Naive thymus-derived CD4-positive, alpha-beta T cell (primary cell): ENCODE measurements around the gene RORC. TPM values are rescaled to one million over a fixed set of nuclear protein-coding genes. Genes with fewer than 3 reads are reported as not detected.

Source experiments
- ATAC-seq: fragments of 150-1000 bp; cut with Tn5 transposase; 2 replicates; pipeline ENCODE4 v1.10.0; 2021; ENCODE audit warnings: mild to moderate bottlenecking, moderate library complexity
- CTCF ChIA-PET: fragments of 350-600 bp; sonication (Branson Sonifier 250); formaldehyde crosslinking; loops from one replicate; lab custom pipeline; 2021; ENCODE audit warnings: antibody characterized with exemption; lab: Charles Lee
- POLR2A ChIA-PET: fragments of 350-600 bp; sonication (Branson Sonifier 250); formaldehyde crosslinking; loops from one replicate; lab custom pipeline; 2021; ENCODE audit warnings: antibody characterized with exemption, inconsistent platforms; lab: Charles Lee
- DNase-seq, 9 donors: peaks; one replicate each; pipeline versions ENCODE4 v3.0.0 to v3.0.0-alpha.2; 2020 to 2022; ENCODE audit warnings: mixed read lengths in 1 of 9
- H3K27ac ChIP-seq: one replicate; pipeline ENCODE4 v1.7.0; 2013; ENCODE audit warnings: mild to moderate bottlenecking, low read depth, low read length, moderate library complexity
- H3K27me3 ChIP-seq, 2 donors: one replicate each; pipeline ENCODE4 v1.7.0; 2013; ENCODE audit warnings: low read length in 2 of 2, mild to moderate bottlenecking in 2 of 2, moderate library complexity in 2 of 2; ENCODE audit not compliant: control insufficient read depth in 2 of 2, insufficient read depth in 2 of 2
- H3K36me3 ChIP-seq, 3 experiments: 1 replicate in 2 of 3; 2 replicates in 1 of 3; pipeline ENCODE4 v1.7.0; 2013; ENCODE audit warnings: low read length in 3 of 3, mild to moderate bottlenecking in 3 of 3, moderate library complexity in 1 of 3; ENCODE audit not compliant: insufficient read depth in 3 of 3, control insufficient read depth in 2 of 3
- H3K4me1 ChIP-seq, 2 donors: one replicate each; pipeline ENCODE4 v1.7.0; 2013; ENCODE audit warnings: low read length in 2 of 2, mild to moderate bottlenecking in 2 of 2, moderate library complexity in 1 of 2; ENCODE audit not compliant: control insufficient read depth in 2 of 2, insufficient read depth in 2 of 2
- H3K4me3 ChIP-seq: 2 replicates; pipeline ENCODE4 v1.7.0; 2013; ENCODE audit warnings: mild to moderate bottlenecking, low read length
- H3K9me3 ChIP-seq, 3 experiments: 1 replicate in 2 of 3; 2 replicates in 1 of 3; pipeline ENCODE4 v1.7.0; 2013; ENCODE audit warnings: low read length in 3 of 3; ENCODE audit not compliant: control insufficient read depth in 2 of 3
- H3K27ac Mint-ChIP-seq, 9 donors: one replicate each; pipeline ENCODE4 v1.8.0; 2020 to 2022; ENCODE audit warnings: mixed read lengths in 9 of 9, mild to moderate bottlenecking in 8 of 9, moderate library complexity in 5 of 9, inconsistent platforms in 2 of 9
- H3K27me3 Mint-ChIP-seq, 5 donors: one replicate each; pipeline ENCODE4 v1.8.0; 2021 to 2022; ENCODE audit warnings: mixed read lengths in 5 of 5, mild to moderate bottlenecking in 1 of 5
- H3K36me3 Mint-ChIP-seq, 5 donors: one replicate each; pipeline ENCODE4 v1.8.0; 2020 to 2022; ENCODE audit warnings: mixed read lengths in 5 of 5, mild to moderate bottlenecking in 3 of 5, inconsistent platforms in 1 of 5
- H3K4me1 Mint-ChIP-seq, 7 donors: one replicate each; pipeline ENCODE4 v1.8.0; 2020 to 2022; ENCODE audit warnings: mixed read lengths in 7 of 7, mild to moderate bottlenecking in 3 of 7, inconsistent platforms in 1 of 7
- H3K4me3 Mint-ChIP-seq, 10 donors: one replicate each; pipeline ENCODE4 v1.8.0; 2020 to 2022; ENCODE audit warnings: mild to moderate bottlenecking in 10 of 10, mixed read lengths in 10 of 10, moderate library complexity in 6 of 10, inconsistent platforms in 2 of 10
- H3K9me3 Mint-ChIP-seq, 11 donors: one replicate each; pipeline ENCODE4 v1.8.0; 2020 to 2022; ENCODE audit warnings: mixed read lengths in 11 of 11, mild to moderate bottlenecking in 4 of 11, inconsistent platforms in 1 of 11, moderate library complexity in 1 of 11
- intact Hi-C, 2 donors: fragments of 100-400 bp; cut with micrococcal nuclease; formaldehyde crosslinking; loops; one replicate each; pipeline ENCODE4 v1.15.1; 2023
- polyA plus RNA-seq, 2 donors: library from polyadenylated mRNA; unstranded; fragments of 300-500 nt; fragmentation: Illumina TruSeq; gene quantifications; one replicate each; pipeline ENCODE4 v1.2.3, GENCODE V29; 2021
- total RNA-seq, 6 experiments: library from RNA in 5 of 6; stranded (reverse) in 5 of 6; gene quantifications; 1 replicate in 5 of 6; 2 replicates in 1 of 6; pipeline ENCODE4 v1.2.3 and lab custom pipeline; 2021 to 2026

Gene RORC
- total and polyA plus RNA-seq, 7 experiments from 2014 or later, result 0.16 to 2.5 (median 0.29) TPM; not detected in 1

- H3K4me3 ChIP-seq, result no peak overlapping the region
- H3K27me3 ChIP-seq, result no peaks in the 10 kb centered on the region
- peaks cover 0 to 60% (median 5%) of the 10 kb centered on the region in 3 experiments for H3K36me3 ChIP-seq
- POLR2A ChIA-PET, result interaction anchor here (0.9 kb wide), 1 partner anchor 10 kb away, joined by 3 read pairs; the partner anchor contains the start of gene TDRKH
- Mint-ChIP-seq H3K4me3 (no peak overlapping the region), H3K9me3 (no peaks in the 10 kb centered on the region), H3K27me3 (no peaks in the 10 kb centered on the region), H3K4me1 (no peaks in the 10 kb centered on the region), H3K36me3 (peaks cover 10 to 44% (median 15%) of the 10 kb centered on the region in 5 donors), H3K27ac (no peak overlapping the region)
- DNase-seq (no peak), ATAC-seq (no peak)
- no peaks in the 10 kb centered on the region for H3K4me1 ChIP-seq
- no peaks in the 10 kb centered on the region for H3K9me3 ChIP-seq
- CTCF ChIA-PET, result no interaction called here
- intact Hi-C loops, result no loop called here
- no peak overlapping the region for H3K27ac ChIP-seq
Observed at GRCh38 chr1:151779852-151780251, 51.8 kb downstream of the RORC start.

- DNase-seq, result no peak
- CTCF ChIA-PET, result no interaction called here
Observed at GRCh38 chr1:151777317-151777716, 54.3 kb downstream of the RORC start.

GRCh38 chr1:151776665-151777062 lies 54.9 kb downstream of the RORC start:
- H3K36me3 ChIP-seq, result peaks cover 0 to 64% (median 5%) of the 10 kb centered on the region in 3 experiments
- POLR2A ChIA-PET, result no interaction called here

More at GRCh38 chr1:151777317-151777716, 54.3 kb downstream of the RORC start:
- no peaks in the 10 kb centered on the region for H3K9me3 Mint-ChIP-seq
- POLR2A ChIA-PET, result no interaction called here
- Histone ChIP-seq H3K27me3 (no peaks in the 10 kb centered on the region), H3K36me3 (peaks cover 0 to 70% (median 5%) of the 10 kb centered on the region in 3 experiments), H3K4me1 (no peaks in the 10 kb centered on the region), H3K4me3 (no peak overlapping the region), H3K9me3 (no peaks in the 10 kb centered on the region), H3K27ac (no peak overlapping the region)
- intact Hi-C loops, result no loop called here
- no peak for ATAC-seq
- H3K27ac Mint-ChIP-seq, result no peak overlapping the region
- no peaks in the 10 kb centered on the region for H3K4me1 Mint-ChIP-seq
- H3K4me3 Mint-ChIP-seq, result no peak overlapping the region
- H3K27me3 Mint-ChIP-seq, result no peaks in the 10 kb centered on the region
- peaks cover 10 to 60% (median 15%) of the 10 kb centered on the region in 5 donors for H3K36me3 Mint-ChIP-seq

GRCh38 chr1:151775894-151776664 lies 55.5 kb downstream of the RORC start:
- ATAC-seq (no peak), DNase-seq (no peak)
- Mint-ChIP-seq H3K9me3 (no peaks in the 10 kb centered on the region), H3K27ac (no peak overlapping the region), H3K4me1 (no peaks in the 10 kb centered on the region), H3K27me3 (no peaks in the 10 kb centered on the region), H3K36me3 (peaks cover 7 to 55% (median 12%) of the 10 kb centered on the region in 5 donors), H3K4me3 (no peak overlapping the region)
- Histone ChIP-seq H3K4me3 (no peak overlapping the region), H3K27ac (no peak overlapping the region), H3K27me3 (no peaks in the 10 kb centered on the region), H3K36me3 (peaks cover 0 to 60% (median 5%) of the 10 kb centered on the region in 3 experiments), H3K4me1 (no peaks in the 10 kb centered on the region), H3K9me3 (no peaks in the 10 kb centered on the region)
- POLR2A ChIA-PET, result interaction anchor here (1.6 kb wide), 1 partner anchor 13 kb away, joined by 6 read pairs; the partner anchor contains the start of gene MRPL9
- intact Hi-C loops, result no loop called here
- CTCF ChIA-PET, result no interaction called here

More at GRCh38 chr1:151776665-151777062, 54.9 kb downstream of the RORC start:
- Histone ChIP-seq H3K9me3 (no peaks in the 10 kb centered on the region), H3K4me3 (no peak overlapping the region), H3K4me1 (no peaks in the 10 kb centered on the region), H3K27me3 (no peaks in the 10 kb centered on the region), H3K27ac (no peak overlapping the region)
- no peak overlapping the region for H3K4me3 Mint-ChIP-seq
- no peak for DNase-seq
- H3K27me3 Mint-ChIP-seq, result no peaks in the 10 kb centered on the region
- CTCF ChIA-PET, result no interaction called here
- intact Hi-C loops, result no loop called here
- ATAC-seq, result no peak
- H3K9me3 Mint-ChIP-seq, result no peaks in the 10 kb centered on the region
- no peaks in the 10 kb centered on the region for H3K4me1 Mint-ChIP-seq
- no peak overlapping the region for H3K27ac Mint-ChIP-seq
- H3K36me3 Mint-ChIP-seq, result peaks cover 10 to 60% (median 15%) of the 10 kb centered on the region in 5 donors

GRCh38 chr1:151774256-151774922 lies 57.2 kb downstream of the RORC start:
- H3K27ac ChIP-seq, result no peak overlapping the region
- CTCF ChIA-PET, result no interaction called here
- ATAC-seq (no peak), DNase-seq (no peak)
- H3K9me3 Mint-ChIP-seq, result no peaks in the 10 kb centered on the region
- H3K9me3 ChIP-seq, result no peaks in the 10 kb centered on the region
- intact Hi-C loops, result no loop called here
- H3K4me1 Mint-ChIP-seq, result no peaks in the 10 kb centered on the region
- no peaks in the 10 kb centered on the region for H3K27me3 ChIP-seq
- H3K36me3 ChIP-seq, result peaks cover 0 to 47% (median 0%) of the 10 kb centered on the region in 3 experiments
- H3K4me3 ChIP-seq, result no peak overlapping the region
- POLR2A ChIA-PET, result interaction anchor here (0.6 to 1.6 kb wide), 2 partner anchors 11 kb away, joined by 4 to 6 read pairs; partner anchors contain the start of gene MRPL9
- H3K4me1 ChIP-seq, result no peaks in the 10 kb centered on the region
- no peaks in the 10 kb centered on the region for H3K27me3 Mint-ChIP-seq
- H3K27ac Mint-ChIP-seq, result no peak overlapping the region
- no peak overlapping the region for H3K4me3 Mint-ChIP-seq
- H3K36me3 Mint-ChIP-seq, result peaks cover 4 to 48% (median 12%) of the 10 kb centered on the region in 5 donors

GRCh38 chr1:151773702-151774101 lies 57.9 kb downstream of the RORC start:
- intact Hi-C loops, result no loop called here
- no peak overlapping the region for H3K4me3 ChIP-seq
- peaks cover 0 to 40% (median 0%) of the 10 kb centered on the region in 3 experiments for H3K36me3 ChIP-seq
- H3K27ac ChIP-seq, result no peak overlapping the region
- CTCF ChIA-PET, result no interaction called here
- Mint-ChIP-seq H3K27me3 (no peaks in the 10 kb centered on the region), H3K4me1 (no peaks in the 10 kb centered on the region), H3K36me3 (peaks cover 0 to 41% (median 6%) of the 10 kb centered on the region in 5 donors), H3K27ac (peak overlapping the region in 1 of 9 donors; percentile 10), H3K4me3 (no peak overlapping the region), H3K9me3 (no peaks in the 10 kb centered on the region)
- ATAC-seq (no peak), DNase-seq (no peak)
- H3K4me1 ChIP-seq, result no peaks in the 10 kb centered on the region
- H3K27me3 ChIP-seq, result no peaks in the 10 kb centered on the region
- POLR2A ChIA-PET, result interaction anchor here (2.0 kb wide), 1 partner anchor 10 kb away, joined by 6 read pairs; the partner anchor contains the start of gene MRPL9
- no peaks in the 10 kb centered on the region for H3K9me3 ChIP-seq
